Activated naive CD4-positive, alpha-beta T cell treated with anti-CD3 and anti-CD28 coated beads, Interleukin-2, amount 50 U/mL, for 72 hours (primary cell): ENCODE measurements around the gene PLCB2. TPM values are rescaled to one million over a fixed set of nuclear protein-coding genes. Genes with fewer than 3 reads are reported as not detected.
A peak's percentile ranks its signal among the peaks of the same experiment; 100 is the strongest.

Experiments used
- ATAC-seq, 2 donors: fragments of 150-1000 bp; cut with Tn5 transposase; 2 replicates each; pipeline ENCODE4 v1.10.0; 2021; ENCODE audit warnings: mild to moderate bottlenecking in 2 of 2, moderate library complexity in 2 of 2
- DNase-seq, 2 donors: peaks; one replicate each; pipeline ENCODE4 v3.0.0; 2021 to 2022; ENCODE audit warnings: low spot score in 2 of 2
- H3K27ac Mint-ChIP-seq, 2 donors: one replicate each; pipeline ENCODE4 v1.8.0; 2022; ENCODE audit warnings: mild to moderate bottlenecking in 2 of 2, mixed read lengths in 2 of 2
- H3K36me3 Mint-ChIP-seq, 2 donors: one replicate each; pipeline ENCODE4 v1.8.0; 2022; ENCODE audit warnings: mixed read lengths in 2 of 2
- H3K9me3 Mint-ChIP-seq, 2 donors: one replicate each; pipeline ENCODE4 v1.8.0; 2022; ENCODE audit warnings: mixed read lengths in 2 of 2
- total RNA-seq, 2 donors: library from RNA; stranded (reverse); gene quantifications; one replicate each; pipeline ENCODE4 v1.2.3, GENCODE V29; 2022

Gene PLCB2
- total RNA-seq, 2 donors from 2014 or later: 63.5 to 91.5 TPM

DNA sequence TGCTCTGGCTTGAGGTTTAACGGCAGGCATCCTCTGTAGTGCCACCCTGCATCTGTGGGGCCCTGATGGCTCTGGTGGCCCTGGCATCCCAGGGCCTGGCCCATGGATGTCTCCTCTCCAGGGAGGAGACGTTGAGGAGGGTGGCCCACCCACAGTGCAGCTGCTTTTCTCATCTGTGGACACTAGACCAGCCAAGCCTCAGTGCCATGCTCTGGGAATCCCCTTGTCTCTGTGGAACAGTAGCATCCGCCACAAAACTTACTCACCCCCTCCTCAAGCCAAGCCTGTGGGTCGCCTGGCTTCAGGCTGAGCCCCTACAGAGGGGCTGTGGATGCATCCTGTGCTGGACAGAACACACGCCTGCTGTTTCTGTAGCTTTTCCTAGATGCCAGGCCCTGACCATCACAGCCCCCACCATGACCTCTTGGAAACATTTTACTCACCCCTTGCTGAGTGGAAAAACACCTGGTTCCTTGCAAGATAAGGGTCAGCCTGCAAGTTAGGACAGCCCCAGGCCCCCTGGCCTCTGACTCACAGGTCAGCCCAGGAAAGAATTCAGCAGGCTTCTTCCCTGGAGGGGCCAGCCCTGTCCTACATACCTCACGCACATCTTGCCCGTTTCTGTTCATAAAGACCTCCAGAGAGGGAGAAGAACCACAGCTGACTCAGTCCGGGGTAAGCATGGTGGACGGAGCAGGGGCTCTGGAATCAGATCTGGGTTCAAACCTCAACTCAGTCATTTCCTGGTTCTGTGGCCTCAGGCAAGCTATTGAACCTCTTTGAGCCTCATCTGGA, 49.9 kb downstream of the PLCB2 start:
- ATAC-seq (peak in 1 of 2 donors; percentile 36), DNase-seq (no peak)
- no peaks in the 10 kb centered on the region for H3K9me3 Mint-ChIP-seq
- peak overlapping the region in 1 of 2 donors; percentile 36 for H3K27ac Mint-ChIP-seq
- no peaks in the 10 kb centered on the region for H3K36me3 Mint-ChIP-seq

DNA sequence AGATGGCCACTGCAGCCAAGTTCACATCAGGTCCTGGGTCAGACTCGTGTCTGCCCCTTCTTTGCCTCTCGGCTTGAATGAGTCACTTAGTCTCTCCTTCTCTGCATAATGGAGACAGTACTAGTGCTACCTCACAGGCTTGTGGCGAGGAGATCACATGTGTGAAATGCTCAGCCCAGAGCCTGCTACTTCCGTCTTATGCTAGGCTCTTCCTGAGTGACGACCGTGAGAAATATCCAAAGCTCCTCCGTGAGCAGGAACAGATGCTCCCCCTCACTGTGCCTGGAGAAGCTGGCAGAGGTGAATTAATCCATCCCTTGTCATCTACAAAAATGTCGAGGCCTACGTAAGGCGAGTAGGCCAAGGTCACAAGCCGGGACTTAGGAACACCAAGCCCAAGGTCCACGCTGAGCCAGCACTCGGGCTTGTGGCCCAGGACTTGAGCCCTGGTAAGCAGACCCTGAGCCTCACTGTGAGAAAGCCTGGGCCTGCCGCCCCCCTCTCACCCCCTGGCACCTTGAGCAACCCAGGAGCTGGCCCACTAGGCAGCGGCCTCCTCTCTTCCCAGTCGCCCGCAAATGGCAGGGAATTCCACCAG, 51.0 kb downstream of the PLCB2 start:
- Mint-ChIP-seq H3K9me3 (no peaks in the 10 kb centered on the region), H3K36me3 (no peaks in the 10 kb centered on the region), H3K27ac (no peak overlapping the region)
- DNase-seq: no peak
- peak in 1 of 2 donors; percentile 72 for ATAC-seq

GRCh38 chr15:40255033-40255432, 52.7 kb downstream of the PLCB2 start:
- Mint-ChIP-seq H3K9me3 (no peaks in the 10 kb centered on the region), H3K36me3 (no peaks in the 10 kb centered on the region), H3K27ac (no peak overlapping the region)
- ATAC-seq (no peak), DNase-seq (no peak)

- Mint-ChIP-seq H3K36me3 (no peaks in the 10 kb centered on the region), H3K9me3 (no peaks in the 10 kb centered on the region), H3K27ac (no peak overlapping the region)
- no peak for ATAC-seq
- no peak for DNase-seq
Measured at GRCh38 chr15:40254452-40254851, 53.3 kb downstream of the PLCB2 start.

GRCh38 chr15:40253167-40253790, 54.5 kb downstream of the PLCB2 start:
- no peaks in the 10 kb centered on the region for H3K36me3 Mint-ChIP-seq
- DNase-seq: no peak
- ATAC-seq: peak in 1 of 2 donors; percentile 46
- H3K27ac Mint-ChIP-seq: no peak overlapping the region
- no peaks in the 10 kb centered on the region for H3K9me3 Mint-ChIP-seq

DNA sequence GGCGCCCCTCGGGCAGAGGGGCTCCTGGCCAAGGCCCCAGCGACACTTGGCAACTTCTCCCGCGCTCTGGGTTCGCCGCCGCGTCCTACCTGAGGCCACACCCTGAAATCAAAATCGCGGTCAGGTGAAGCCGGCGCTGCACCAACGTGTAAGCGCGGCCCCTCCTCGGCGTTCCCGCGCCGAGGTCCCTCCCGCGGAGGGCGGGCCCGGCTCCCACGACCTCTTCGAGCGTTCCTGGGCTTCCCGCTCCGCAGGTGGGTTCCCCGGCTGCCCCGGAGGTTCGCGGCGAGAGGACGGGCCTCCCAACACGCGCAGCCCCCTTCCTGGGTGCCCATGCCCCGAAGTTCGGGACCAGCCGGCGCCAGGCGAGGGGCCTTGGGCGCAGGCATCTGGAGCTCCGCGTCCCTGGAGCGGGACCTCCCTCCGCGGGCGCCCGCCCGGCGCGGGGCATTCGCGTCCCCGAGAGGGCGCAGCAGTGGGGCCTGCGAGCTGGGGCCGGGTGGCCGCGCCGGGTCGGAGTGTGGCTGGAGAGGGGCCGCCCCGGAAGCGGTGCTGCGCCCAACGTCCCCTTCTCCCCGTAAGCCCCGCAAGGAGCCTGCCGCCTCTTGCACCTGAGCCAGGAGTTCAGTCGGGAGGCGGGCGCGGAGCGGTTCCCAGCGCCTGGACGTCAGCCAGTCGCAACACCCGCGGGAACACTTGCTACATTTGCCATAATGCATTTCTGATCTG, 55.1 kb downstream of the PLCB2 start:
- Mint-ChIP-seq H3K27ac (no peak overlapping the region), H3K36me3 (no peaks in the 10 kb centered on the region), H3K9me3 (no peaks in the 10 kb centered on the region)
- ATAC-seq: peak; percentile 28 to 60
- DNase-seq: peak in 1 of 2 donors; percentile 29

GRCh38 chr15:40252141-40252437, 55.6 kb downstream of the PLCB2 start:
- Mint-ChIP-seq H3K9me3 (no peaks in the 10 kb centered on the region), H3K27ac (no peak overlapping the region), H3K36me3 (no peaks in the 10 kb centered on the region)
- no peak for ATAC-seq
- no peak for DNase-seq

DNA sequence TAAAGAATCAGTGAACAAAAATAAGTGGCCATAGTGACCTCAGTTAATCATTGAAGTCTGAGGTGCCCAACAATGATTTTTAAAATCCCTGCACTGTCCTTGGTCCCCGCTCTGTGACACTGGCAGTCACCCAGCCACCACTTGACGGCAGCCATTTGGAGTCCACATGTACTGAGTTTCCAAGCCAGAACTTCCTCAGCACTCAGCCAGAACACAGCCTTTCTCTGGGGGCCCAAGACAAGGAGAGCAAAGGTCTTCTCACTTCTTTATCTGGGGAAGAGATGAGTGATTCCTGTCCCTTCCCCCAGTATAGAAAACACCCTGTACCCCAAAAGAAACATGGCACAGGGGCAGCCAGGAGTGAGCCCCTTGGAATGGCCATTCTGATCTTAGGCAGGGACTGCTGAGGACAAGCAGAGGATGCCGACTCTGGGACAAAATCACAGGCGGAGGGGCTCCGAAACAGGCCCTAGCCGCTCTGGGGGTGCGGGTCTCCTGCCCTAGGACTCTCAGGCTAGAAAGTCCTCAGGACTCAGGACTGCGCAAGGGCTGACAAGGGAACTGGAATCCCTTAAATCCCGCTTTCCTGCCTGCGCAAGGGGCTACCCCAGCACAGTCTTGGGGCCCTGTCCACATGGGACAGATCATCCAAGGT, 56.1 kb downstream of the PLCB2 start:
- ATAC-seq (no peak), DNase-seq (no peak)
- H3K27ac Mint-ChIP-seq: no peak overlapping the region
- no peaks in the 10 kb centered on the region for H3K36me3 Mint-ChIP-seq
- no peaks in the 10 kb centered on the region for H3K9me3 Mint-ChIP-seq

GRCh38 chr15:40250771-40251483, 56.8 kb downstream of the PLCB2 start:
- no peaks in the 10 kb centered on the region for H3K36me3 Mint-ChIP-seq
- ATAC-seq: no peak
- no peak overlapping the region for H3K27ac Mint-ChIP-seq
- no peaks in the 10 kb centered on the region for H3K9me3 Mint-ChIP-seq
- DNase-seq: no peak

GRCh38 chr15:40250304-40250656, 57.5 kb downstream of the PLCB2 start:
- no peak overlapping the region for H3K27ac Mint-ChIP-seq
- DNase-seq (no peak), ATAC-seq (no peak)
- no peaks in the 10 kb centered on the region for H3K9me3 Mint-ChIP-seq
- no peaks in the 10 kb centered on the region for H3K36me3 Mint-ChIP-seq

DNA sequence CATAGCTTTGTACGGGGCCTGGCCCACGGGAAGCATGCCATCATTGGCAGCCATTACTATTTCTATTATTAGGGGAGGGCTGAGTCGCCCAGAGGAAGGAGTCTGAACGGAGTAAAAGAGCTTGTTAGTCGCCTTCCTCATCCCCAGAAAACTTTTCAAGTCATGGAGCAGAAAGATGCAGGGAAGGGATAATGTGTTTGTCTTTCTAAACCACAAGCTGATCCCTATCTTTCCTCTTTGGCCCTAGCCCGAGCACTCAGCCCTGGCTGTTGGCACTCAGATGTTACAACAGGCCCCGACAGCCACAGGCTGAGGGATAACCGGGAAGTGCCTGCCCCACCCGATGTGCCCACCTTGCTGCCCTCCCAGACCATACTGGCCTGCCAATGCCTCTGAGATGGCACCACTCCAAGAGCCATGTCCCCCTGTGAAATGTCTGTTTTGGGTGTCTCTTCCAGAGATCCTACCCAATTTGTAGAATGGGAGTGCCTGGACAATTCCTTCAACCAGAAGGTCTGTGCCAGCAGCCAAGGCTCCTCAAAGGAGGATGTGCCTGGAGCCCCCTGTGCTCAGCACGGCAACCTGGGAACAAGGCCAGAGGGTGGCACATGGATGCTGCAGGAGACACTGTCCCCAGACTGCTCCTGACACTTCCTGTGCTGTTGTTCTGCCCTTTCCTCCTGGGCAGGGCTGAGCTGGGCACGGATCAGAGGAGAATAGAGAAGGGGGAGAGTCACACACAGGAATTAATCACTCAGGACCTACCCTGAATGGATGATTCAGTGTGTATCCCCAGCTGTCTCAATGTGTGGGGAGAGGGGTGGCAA, 58.0 kb downstream of the PLCB2 start:
- Mint-ChIP-seq H3K9me3 (no peaks in the 10 kb centered on the region), H3K36me3 (no peaks in the 10 kb centered on the region), H3K27ac (no peak overlapping the region)
- DNase-seq (no peak), ATAC-seq (no peak)

DNA sequence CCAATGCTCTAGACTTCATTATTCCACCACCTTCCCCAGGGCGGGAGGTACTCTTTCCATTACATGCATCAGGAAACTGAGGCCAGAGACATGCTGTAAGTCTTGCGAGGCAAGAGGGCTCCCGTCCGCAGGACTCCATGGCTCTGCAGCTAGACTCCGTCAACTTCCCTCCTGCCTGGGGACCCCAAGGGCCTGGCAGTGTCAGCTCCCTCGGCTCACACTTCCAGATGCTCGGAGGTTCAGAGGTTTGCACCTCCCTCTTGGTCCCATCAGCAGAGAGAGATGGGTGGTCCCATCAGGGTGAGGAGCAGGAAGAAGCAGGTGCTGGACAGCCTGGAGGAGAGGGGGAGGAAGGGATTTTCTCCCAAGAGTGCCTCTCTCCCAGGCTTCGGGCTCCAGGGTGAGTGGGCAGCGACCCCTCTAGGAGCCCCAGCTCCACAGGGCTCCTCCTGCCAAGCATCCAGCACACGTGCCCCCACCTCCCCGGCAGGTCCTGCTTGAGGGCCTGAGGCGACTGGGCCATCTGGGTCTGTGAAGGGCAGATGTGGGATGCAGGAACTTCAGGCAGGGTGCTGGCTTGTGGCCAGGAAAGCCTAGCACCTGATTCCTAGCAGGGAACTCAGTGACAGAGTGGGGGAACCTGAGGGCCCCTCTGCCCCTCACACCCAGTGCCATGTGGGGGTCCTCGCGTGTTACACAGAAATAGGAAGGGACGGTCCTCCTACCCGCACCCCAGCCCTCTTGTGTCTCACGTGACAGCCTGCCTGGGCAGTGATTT, 59.5 kb downstream of the PLCB2 start:
- Mint-ChIP-seq H3K36me3 (no peaks in the 10 kb centered on the region), H3K9me3 (no peaks in the 10 kb centered on the region), H3K27ac (no peak overlapping the region)
- no peak for ATAC-seq
- DNase-seq: no peak

- ATAC-seq: no peak
- H3K27ac Mint-ChIP-seq: peak overlapping the region in 1 of 2 donors; percentile 57
- no peaks in the 10 kb centered on the region for H3K36me3 Mint-ChIP-seq
- no peak for DNase-seq
- no peaks in the 10 kb centered on the region for H3K9me3 Mint-ChIP-seq
Measured at GRCh38 chr15:40247406-40247971, 60.2 kb downstream of the PLCB2 start.

DNA sequence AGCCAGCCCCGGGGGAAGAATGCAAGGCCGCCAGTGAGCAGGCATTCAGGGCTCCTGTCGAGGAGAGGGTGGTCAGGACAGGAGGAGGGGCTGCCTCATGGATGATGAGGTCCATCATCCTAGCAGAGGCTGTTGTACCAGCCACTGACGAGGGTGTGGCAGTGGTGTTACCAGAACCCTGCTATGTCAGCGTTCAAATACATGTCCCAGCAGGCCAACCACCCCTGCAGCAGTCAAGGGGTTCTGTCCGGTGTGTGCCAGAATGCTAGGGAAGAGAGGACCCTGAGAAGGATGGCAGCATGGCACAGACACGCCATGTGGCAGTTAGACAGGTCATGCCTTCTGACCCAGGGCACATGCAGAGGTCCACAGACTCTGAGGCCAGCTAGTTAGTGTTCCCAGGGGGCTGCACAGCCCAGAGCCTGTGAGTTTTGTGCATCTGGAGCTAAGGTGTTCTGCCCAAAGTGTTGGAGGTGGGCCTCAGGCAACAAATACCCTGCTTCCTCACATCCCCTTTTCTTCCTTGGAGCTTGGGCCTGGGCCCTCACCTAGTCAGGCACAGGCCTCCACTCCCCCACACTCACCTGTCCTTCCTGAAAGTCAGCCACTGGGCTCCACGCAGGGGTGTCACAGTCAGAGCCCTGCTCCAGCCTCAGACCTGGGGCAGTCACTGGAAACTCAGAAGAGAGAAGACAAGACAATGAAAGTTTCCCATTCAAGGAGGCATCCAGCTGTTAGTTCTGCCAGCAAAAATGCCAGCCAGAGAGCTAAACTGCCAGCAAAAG, 61.0 kb downstream of the PLCB2 start:
- DNase-seq: peak in 1 of 2 donors; percentile 13
- Mint-ChIP-seq H3K9me3 (no peaks in the 10 kb centered on the region), H3K36me3 (no peaks in the 10 kb centered on the region), H3K27ac (peak overlapping the region in 1 of 2 donors; percentile 30)
- ATAC-seq: no peak
